ENCODE data around the gene SLC39A11.
"Not testable (repeated sequence)": the region's sequence is repeated elsewhere in the genome, so short reads cannot be mapped to it uniquely, and the experiment has no call there.

The SLC39A11 gene

GRCh38 chr17:72996791-72997190, 95.7 kb downstream of the SLC39A11 start:
- ChIA-PET POLR2A (no interaction called here), CTCF (interaction anchor here (0.8 to 1.9 kb wide), 2 partner anchors 9 to 11 kb away, joined by 3 to 5 read pairs; no protein-coding TSS in a partner anchor)
- TF ChIP-seq, protein P1, sequence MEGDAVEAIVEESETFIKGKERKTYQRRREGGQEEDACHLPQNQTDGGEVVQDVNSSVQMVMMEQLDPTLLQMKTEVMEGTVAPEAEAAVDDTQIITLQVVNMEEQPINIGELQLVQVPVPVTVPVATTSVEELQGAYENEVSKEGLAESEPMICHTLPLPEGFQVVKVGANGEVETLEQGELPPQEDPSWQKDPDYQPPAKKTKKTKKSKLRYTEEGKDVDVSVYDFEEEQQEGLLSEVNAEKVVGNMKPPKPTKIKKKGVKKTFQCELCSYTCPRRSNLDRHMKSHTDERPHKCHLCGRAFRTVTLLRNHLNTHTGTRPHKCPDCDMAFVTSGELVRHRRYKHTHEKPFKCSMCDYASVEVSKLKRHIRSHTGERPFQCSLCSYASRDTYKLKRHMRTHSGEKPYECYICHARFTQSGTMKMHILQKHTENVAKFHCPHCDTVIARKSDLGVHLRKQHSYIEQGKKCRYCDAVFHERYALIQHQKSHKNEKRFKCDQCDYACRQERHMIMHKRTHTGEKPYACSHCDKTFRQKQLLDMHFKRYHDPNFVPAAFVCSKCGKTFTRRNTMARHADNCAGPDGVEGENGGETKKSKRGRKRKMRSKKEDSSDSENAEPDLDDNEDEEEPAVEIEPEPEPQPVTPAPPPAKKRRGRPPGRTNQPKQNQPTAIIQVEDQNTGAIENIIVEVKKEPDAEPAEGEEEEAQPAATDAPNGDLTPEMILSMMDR (IDR thresholded peaks at IDR 0.05; ENCODE audit: insufficient read depth, low read length, missing control alignments), result no peak
- DNase-seq (ENCODE audit: low read depth, low spot score), result no peak
- no peak overlapping the region for H3K4me3 ChIP-seq (ENCODE audit: low read depth, low read length)

DNA sequence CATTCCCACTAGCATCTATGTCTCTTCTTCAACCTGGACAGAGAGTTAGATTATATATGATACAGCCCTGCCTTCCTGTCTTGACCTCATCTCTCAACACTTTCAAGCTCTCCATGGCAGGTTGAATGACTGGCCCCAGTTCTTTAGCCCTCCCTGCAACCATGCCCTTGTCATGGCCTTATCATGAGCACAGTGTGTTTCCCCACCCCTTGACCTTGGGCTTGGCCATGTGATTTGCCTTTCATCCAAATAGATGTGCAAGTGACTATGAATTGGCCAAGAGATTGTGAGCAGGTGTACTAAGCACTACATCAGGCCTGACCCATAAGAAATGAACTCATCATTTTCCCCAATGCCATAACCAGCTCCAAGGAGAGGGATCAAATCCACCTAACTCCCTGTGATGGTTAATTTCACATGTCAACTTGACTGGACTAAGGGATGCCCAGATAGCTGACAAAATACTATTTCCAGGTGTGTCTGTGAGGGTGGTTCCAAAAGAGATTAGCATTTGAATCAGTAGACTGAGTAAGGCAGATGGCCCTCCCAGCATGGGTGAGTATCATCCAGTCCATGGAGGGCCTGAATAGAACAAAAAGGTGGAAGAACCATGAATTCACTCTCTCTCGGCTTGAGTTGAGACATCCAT, 97.4 kb downstream of the SLC39A11 start:
- H3K4me3 ChIP-seq (ENCODE audit: low read depth, low read length), result no peak overlapping the region
- TF ChIP-seq, protein P1 (IDR thresholded peaks at IDR 0.05; ENCODE audit: insufficient read depth, low read length, missing control alignments), result no peak
- ChIA-PET POLR2A (no interaction called here), CTCF (interaction anchor here (1.4 to 2.9 kb wide), 5 partner anchors 7 to 19 kb away, joined by 4 to 36 read pairs (median 5); no protein-coding TSS in a partner anchor)
- DNase-seq (ENCODE audit: low read depth, low spot score), result no peak

DNA sequence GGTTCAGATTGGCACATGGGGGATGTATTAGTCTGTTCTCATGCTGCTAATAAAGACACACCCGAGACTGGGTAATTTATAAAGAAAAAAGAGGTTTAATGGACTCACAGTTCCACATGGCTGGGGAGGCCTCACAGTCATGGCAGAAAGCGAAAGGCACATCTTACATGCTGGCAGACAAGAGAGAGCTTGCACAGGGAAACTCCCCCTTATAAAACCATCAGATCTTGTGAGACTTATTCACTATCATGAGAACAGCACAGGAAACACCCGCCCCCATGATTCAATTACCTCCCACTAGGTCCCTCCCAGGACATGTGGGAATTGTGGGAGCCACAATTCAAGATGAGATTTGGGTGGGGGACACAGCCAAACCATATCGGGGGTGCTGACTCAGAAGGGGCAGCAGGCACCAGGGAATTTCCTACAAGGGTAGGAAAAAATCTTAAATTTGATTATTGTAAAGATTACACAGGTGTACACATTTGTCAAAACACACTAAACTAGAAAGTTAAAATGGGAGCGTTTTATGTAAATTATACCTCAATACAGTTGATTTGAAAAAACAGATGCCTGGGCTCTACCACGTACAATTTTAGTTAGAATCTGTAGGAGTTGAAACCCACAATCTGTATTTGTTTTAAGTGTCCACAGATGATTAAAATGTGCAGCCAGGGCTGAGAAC, 99.6 kb downstream of the SLC39A11 start:
- POLR2A ChIA-PET; CTCF ChIA-PET; DNase-seq (ENCODE audit: low read depth, low spot score); H3K4me3 ChIP-seq (ENCODE audit: low read depth, low read length): not testable (repeated sequence)

- DNase-seq (ENCODE audit: low read depth, low spot score), result no peak
- TF ChIP-seq, protein P1 (IDR thresholded peaks at IDR 0.05; ENCODE audit: insufficient read depth, low read length, missing control alignments), result no peak
- no peak overlapping the region for H3K4me3 ChIP-seq (ENCODE audit: low read depth, low read length)
- ChIA-PET POLR2A (no interaction called here), CTCF (interaction anchor here (0.9 kb wide), 1 partner anchor 164 kb away, joined by 3 read pairs; no protein-coding TSS in a partner anchor)
Measured at GRCh38 chr17:72991651-72992050, 100.8 kb downstream of the SLC39A11 start.

- POLR2A ChIA-PET, result no interaction called here
- CTCF ChIA-PET, result interaction anchor here (0.7 kb wide), 1 partner anchor 264 kb away, joined by 4 read pairs; no protein-coding TSS in a partner anchor
- DNase-seq (ENCODE audit: low read depth, low spot score), result no peak
- TF ChIP-seq, protein P1 (IDR thresholded peaks at IDR 0.05; ENCODE audit: insufficient read depth, low read length, missing control alignments), result no peak
- no peak overlapping the region for H3K4me3 ChIP-seq (ENCODE audit: low read depth, low read length)
Measured at GRCh38 chr17:72989074-72989610, 103.3 kb downstream of the SLC39A11 start.

DNA sequence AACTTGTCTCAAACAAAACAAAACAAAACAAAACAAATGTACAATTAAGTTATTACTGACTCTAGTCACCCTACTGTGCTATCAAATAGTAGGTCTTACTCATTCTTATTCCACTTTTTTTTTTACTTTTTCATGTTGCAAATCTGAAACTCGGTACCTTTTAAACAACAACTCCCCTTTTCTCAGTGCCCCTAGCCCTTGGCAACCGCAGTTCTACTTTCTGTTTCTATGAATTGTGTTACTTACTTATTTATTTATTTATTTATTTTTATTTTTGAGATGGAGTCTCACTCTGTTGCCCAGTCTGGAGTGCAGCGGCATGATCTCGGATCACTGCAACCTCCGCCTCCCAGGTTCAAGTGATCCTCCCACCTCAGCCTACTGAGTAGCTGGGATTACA, 104.0 kb downstream of the SLC39A11 start:
- POLR2A ChIA-PET, result no interaction called here
- CTCF ChIA-PET, result interaction anchor here (0.7 to 3.9 kb wide), 4 partner anchors 8 to 263 kb away, joined by 3 to 36 read pairs (median 4); no protein-coding TSS in a partner anchor
- TF ChIP-seq, protein P1 (IDR thresholded peaks at IDR 0.05; ENCODE audit: insufficient read depth, low read length, missing control alignments), result no peak

More for the DNA sequence above, 104.0 kb downstream of the SLC39A11 start:
- no peak for DNase-seq (ENCODE audit: low read depth, low spot score)
- no peak overlapping the region for H3K4me3 ChIP-seq (ENCODE audit: low read depth, low read length)

Measured in AG04449 (cell line).